VCaP (cell line): Measurements from ENCODE around the gene FNDC8.

Experiments
- H3K27ac ChIP-seq: fragments of 450-650 bp; 2 replicates; pipeline ENCODE4 v1.5.1; 2017
- TF ChIP-seq, protein P1 (sequence below): fragments of 450-650 bp; conservative IDR thresholded peaks from 2 replicates; pipeline ENCODE4 v1.5.1; 2017; ENCODE audit warnings: mild to moderate bottlenecking, moderate library complexity

FNDC8 gene

GRCh38 chr17:35132816-35133550 lies 11.6 kb downstream of the FNDC8 start:
- H3K27ac ChIP-seq = no peak overlapping the region
- TF ChIP-seq, protein P1, sequence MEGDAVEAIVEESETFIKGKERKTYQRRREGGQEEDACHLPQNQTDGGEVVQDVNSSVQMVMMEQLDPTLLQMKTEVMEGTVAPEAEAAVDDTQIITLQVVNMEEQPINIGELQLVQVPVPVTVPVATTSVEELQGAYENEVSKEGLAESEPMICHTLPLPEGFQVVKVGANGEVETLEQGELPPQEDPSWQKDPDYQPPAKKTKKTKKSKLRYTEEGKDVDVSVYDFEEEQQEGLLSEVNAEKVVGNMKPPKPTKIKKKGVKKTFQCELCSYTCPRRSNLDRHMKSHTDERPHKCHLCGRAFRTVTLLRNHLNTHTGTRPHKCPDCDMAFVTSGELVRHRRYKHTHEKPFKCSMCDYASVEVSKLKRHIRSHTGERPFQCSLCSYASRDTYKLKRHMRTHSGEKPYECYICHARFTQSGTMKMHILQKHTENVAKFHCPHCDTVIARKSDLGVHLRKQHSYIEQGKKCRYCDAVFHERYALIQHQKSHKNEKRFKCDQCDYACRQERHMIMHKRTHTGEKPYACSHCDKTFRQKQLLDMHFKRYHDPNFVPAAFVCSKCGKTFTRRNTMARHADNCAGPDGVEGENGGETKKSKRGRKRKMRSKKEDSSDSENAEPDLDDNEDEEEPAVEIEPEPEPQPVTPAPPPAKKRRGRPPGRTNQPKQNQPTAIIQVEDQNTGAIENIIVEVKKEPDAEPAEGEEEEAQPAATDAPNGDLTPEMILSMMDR = no peak

DNA sequence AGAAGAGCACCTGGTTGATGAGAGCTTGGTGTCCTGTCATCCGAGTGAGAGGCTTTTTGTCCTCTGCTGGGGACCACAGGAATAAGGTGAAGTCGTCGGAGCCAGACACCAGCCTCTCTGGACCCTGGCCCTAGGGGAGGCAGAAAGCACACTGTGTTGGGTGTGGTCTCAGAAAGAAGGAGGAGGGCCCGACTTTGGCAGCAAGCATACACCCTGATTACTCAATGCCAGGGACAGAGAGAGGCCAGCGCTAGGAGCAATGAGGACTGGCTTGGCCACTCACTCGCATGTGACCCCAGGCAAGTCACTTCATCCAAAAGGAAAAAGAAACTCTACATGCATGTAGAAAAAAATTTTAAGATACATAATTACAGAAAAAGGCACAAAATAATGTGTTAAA lies 13.9 kb downstream of the FNDC8 start:
- H3K27ac ChIP-seq = no peak overlapping the region
- TF ChIP-seq, protein P1 = no peak

DNA sequence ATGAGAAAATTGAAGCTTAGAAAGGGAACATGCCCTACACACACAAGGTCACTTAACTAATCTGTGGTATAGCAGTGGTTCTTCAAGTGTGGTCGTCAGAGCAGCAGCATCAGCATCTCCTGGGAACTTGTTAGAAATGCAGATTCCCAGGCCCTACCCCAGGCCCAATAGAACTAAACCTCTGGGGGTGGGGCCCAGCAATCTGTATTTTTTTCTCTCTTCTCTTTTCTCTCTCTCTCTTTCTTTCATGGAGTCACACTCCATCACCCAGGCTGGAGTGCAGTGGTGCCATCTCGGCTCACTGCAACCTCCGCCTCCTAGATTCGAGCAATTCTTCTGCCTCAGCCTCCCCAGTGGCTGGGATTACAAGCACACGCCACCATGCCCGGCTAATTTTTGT lies 16.8 kb downstream of the FNDC8 start:
- H3K27ac ChIP-seq = no peak overlapping the region
- TF ChIP-seq, protein P1 = no peak

GRCh38 chr17:35141681-35142466 lies 20.5 kb downstream of the FNDC8 start, which contains the start of gene NLE1:
TSS of gene NLE1 (minus strand) at chr17:35142303. CDS start at chr17:35142275, 28 bp downstream.
- TF ChIP-seq, protein P1 = peak; percentile 100
- peak within 1 kb of the TSS; percentile 81 for H3K27ac ChIP-seq

GRCh38 chr17:35142467-35142796 lies 21.0 kb downstream of the FNDC8 start:
- peak overlapping the region; percentile 81; the same call in 1 of the 2 replicates for H3K27ac ChIP-seq
- TF ChIP-seq, protein P1 = no peak; the same call in 1 of the 2 replicates

DNA sequence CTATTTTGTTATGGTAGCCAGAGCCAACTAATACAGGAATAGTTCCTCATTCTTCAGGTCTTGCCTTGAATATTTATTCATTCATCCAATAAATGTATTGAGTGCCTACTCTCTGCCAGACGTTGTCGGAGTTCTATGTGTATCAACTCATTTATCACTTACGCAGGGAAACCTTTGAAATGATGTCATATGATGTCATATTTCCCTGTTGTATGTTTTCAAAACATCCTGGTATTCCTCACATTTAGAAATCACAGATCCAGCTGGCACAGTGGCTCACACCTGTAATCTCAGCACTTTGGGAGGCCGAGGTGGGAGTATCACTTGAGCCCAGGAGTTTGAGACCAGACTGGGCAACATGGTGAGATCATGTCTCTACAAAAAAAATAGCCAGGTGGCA lies 23.4 kb downstream of the FNDC8 start:
- H3K27ac ChIP-seq = no peak overlapping the region
- TF ChIP-seq, protein P1 = no peak

GRCh38 chr17:35146214-35146833 lies 24.9 kb downstream of the FNDC8 start:
- no peak overlapping the region for H3K27ac ChIP-seq
- TF ChIP-seq, protein P1 = no peak
